ENCODE data around the gene CFAP161.

Gene CFAP161

DNA sequence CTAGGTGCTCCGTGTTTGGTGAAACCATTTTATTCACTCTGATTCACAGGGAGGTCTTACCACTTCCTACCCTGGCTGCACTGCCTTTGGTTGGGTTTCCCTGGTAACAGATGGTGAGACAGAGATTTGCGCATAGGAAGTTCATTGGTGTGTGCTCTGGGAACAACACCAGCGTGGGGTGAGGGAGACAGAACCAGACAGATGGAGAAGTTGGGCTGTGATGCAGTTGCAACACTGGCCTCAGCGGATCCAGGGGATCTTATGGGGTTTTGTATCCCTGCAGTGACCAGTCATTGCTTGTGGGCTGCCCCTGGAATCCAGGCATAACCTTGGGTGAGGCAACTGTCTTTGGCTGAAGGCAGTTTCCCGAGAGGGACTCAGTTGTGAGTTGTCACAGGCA lies 50.1 kb downstream of the CFAP161 start:
- DNase-seq (ENCODE audit: low spot score): no peak

DNA sequence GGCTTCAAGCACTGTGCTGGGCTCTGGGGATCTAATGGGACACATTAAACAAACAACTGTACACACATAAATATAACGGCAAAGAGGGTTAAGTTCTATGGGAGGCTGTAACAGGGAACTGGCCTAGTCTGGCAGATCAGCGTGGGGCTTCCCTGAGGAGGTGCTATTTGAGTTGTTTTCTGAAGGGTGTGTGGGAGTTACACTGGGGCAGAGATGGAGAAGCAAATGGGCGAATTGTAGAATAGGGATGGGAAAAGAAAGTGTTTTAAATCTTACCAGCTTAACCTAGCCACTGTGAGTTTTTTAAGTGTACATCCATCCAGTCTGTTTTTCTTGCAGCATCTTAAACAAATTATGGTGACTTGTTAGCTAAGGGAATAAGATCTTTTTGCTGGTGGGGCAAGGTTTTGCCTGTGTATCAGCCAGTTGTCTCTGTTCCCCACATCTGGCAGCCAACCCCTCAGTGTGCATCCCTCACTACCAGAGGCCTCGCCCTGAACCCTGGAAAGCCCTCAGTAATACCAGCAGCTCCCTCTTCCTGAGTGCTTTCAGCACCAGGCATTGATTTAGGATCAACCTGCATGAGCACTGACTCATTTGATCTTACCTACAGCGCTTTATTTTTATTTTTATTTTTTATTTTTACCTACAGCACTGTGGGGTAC lies 51.7 kb downstream of the CFAP161 start:
- no peak for DNase-seq (ENCODE audit: low spot score)

DNA sequence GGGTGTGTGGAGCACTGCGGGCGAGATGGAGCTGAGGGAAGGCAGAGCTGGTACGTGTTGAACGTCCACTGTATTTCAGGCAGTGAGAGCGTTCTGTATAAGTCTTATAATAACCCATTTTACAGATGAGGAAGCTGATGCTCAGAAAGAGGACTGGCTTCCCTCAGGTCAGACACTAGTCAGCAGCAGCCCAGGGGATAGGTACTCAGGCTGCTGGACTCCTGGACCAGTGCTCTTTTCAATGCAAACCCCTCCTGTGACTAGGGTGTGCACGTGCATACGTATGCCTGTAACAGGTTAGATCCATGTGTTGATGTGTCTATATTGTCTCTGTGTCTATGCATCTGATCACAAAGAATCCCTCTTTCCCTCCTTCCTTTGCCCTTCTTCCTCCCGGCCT lies 54.3 kb downstream of the CFAP161 start:
- no peak for DNase-seq (ENCODE audit: low spot score)

DNA sequence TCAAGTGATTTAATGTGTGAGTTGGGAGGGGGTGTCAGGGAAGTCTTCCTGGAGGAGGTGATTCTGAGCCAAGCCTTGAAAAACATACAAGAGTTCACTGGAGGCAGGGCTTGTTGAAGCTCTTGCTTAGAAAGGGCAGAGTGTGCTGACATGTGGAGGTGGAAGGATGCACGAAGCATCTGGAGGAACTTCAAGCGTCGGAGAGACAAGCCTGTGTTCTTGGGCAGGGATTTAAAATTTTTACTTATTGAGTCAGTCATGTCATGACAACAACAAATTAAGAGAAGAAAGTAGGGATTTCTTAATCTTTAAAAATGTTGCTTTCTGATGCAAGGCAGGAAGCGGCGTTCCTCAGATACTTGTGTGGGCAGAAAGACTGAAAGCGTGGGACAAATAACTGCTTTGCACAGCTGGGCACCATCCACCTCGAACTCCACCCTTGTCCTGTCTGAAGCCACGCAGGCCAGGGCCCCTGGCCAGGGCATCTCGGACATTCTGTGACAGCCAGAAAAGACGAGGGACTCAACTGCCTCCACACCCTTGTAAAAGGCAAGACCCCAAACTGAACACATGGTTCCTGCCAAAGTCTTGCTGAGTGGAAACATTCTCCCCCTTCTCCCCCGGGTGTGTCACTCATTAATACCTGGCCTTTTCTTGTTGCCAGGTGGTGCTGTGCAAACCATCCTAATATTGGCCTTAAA lies 55.7 kb downstream of the CFAP161 start:
- DNase-seq (ENCODE audit: low spot score): no peak

DNA sequence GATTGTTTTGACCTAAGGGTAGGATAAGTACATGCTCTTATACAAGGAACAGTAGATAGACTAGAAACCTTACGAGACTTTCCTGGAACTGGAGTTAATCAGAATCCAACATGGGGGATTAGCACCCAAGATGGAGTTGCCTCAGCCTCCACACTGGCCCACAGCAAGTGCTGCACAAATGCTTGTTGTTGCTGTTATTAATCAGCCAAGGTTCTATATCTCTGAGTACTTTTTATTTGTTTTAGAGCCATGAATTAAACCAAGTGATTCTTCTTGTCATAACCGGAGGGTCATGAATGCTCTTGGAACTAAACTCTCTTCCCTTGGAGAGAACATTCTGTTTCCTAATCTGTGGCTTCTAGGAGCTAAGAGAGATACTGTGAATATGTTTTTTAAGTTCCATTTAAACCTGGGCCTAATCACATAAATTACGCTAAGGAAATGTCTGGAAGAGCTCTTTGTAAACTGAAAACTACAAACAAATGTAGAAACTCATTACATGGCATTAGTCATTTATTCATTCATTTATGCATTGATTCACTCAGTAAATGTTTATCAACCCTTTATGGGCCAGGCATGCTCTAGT lies 56.9 kb downstream of the CFAP161 start:
- no peak for DNase-seq (ENCODE audit: low spot score)

DNA sequence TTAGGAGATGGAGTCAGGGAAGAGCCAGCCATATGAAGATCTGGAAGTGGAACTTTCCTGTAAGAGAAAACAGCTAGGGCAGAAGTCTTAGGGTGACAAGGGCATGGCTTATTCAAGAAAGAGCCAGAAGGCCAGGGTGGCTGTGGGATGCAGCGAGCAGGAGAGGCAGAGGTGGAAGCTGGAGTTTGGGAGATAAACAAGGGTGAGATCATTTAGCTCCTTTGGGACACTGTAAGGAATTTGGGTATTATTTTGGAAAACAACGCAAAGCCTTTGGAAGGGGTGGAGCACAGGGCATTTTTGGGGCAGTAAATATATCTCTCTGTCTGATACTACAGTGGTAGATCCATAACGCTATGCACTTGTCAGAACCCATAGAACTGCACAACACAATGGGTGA lies 57.6 kb downstream of the CFAP161 start:
- no peak for DNase-seq (ENCODE audit: low spot score)

DNA sequence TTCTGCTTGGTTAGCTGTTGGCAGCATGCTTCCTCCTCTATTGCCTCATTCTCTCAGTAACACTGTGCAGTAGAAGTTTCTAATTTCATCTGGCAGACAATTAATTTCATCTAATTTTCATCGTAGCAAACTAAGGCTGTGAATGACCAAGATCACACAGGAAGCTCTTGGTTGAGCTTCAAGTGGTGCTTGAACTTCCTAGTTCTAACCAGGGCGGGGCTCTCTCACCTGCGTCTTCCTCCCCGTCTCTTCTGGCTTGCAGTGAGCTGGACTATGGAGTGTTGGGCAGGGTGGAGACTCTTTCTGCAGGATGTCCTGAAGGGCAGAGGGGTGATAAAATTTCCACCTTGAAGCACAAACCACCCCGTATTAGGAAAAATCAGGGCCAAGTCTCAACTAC lies 60.7 kb downstream of the CFAP161 start:
- no peak for DNase-seq (ENCODE audit: low spot score)

DNA sequence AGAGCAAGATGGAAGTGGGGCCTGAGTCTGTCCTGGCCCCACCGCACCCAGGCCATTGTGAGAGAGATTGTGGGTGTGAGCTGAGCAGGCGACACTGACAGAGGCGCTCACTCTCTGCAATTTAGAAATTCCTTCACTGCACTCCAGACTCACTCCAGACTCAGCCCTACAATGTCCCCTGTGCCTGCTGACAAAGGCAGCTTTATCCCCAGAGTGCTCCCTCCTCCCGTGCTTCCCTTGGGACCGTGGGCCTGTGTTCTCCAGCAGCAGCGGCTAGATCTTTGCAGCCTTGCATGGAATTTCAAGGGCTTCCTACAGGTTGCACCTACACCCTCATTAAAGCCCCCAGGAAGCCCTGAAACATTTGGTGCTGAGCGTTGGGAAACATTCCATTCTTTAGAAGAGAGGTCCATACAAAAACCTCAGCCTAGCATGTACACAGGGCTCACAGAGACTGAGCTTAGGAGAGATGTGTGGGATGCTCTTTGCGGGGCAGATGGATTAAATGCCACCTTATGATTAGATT lies 61.3 kb downstream of the CFAP161 start:
- no peak for DNase-seq (ENCODE audit: low spot score)

DNA sequence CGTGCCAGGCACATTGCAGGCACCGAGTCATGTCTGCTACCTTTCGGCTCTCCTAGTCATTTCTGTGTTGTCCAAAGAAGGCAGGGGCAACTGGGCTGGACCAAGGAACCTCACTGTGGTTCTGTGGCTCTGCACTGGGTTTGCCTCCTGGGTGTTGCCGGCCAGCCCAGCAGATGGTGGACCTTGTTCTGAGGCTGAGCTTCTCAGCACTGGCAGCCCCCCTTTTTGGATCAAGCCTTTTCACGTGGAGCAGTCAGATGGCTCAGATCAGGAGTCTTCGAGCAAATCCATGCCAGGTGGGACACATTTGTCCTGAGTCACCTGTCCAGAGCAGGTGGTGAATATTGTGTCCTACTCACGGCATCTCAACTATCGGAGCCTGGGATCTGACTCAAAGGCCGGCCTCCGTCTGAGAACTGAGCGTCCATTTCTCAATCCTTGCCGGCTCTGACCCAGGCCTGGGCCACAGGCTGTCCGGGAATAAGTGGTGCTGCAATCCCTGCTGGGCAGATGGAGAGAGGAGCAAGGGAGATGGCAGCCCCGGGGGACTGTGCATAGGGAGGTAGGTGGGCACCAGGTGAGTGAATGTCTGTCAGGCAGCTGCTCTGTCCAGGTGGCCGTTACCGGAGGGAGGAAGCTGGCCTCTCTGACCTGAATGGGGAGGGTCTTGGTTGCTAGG lies 62.6 kb downstream of the CFAP161 start, which contains the start of gene IL16:
Gene IL16 (plus strand): TSS at position 304 of the 679 bp plus-strand sequence. CDS start 28,521 bp downstream, outside the sequence.
- no peak for DNase-seq (ENCODE audit: low spot score)

DNA sequence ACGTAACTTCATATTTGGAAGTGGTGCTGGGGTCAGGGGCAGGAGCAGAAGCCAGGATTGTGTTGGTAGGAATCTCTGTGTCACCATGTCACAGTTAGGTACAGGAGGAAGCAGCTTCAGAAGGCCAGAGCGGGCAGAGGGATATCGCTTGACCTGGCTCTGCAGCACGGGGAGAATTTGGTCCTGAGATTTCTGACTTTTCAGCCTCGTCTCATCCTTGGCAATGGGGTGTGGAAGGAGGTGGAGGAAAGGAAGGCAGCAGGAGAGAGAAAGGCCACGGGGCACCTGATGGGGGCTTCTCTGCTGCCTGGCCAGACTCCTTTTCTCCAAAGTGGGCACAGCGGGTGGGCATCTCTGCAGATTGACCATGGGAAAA lies 63.2 kb downstream of the CFAP161 start:
- DNase-seq (ENCODE audit: low spot score): no peak

DNA sequence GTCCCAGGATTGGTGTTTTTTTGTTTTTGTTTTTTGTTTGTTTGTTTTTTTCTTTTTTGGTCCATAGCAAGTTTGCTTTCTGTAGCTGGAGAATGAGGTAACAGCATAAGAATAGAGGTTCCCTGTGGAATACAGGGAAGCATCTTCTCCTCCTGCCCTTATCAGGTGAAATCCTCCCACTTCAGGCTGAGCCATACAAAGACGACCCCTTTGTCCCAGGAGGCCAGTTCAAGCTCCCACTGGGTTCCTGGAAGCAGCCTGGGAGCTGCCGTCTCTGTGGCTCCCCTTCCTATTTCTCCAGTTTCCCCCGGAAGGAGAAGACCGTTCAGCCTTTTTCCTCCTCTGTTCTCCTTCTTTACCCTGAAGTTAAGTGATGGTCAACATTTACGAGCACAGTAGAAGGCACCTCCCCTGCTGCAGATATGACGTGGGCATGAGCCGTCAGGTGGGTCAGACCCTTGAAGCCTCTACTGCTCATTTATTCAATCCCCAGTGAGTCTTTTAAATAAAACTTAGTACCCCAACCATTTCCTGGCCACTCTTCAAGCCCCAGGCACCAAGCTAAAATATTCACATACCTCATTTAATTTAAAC lies 63.7 kb downstream of the CFAP161 start:
- no peak for DNase-seq (ENCODE audit: low spot score)

Measured in CD4-positive, alpha-beta T cell treated with Interleukin-2 at 100 ng/mL for 4 hours (primary cell).